SIG-M5 (cell line): Measurements from ENCODE around the gene ZNF776.
"Not testable (repeated sequence)": the region's sequence is repeated elsewhere in the genome, so short reads cannot be mapped to it uniquely, and the experiment has no call there.

Experiments used
- DNase-seq: peaks from one replicate; lab custom pipeline; 2025; lab: John Stamatoyannopoulos, UW

ZNF776 gene

GRCh38 chr19:57778336-57778735, 31.7 kb downstream of the ZNF776 start:
- no peak for DNase-seq

GRCh38 chr19:57779220-57779845, 32.7 kb downstream of the ZNF776 start:
- no peak for DNase-seq

- no peak for DNase-seq
These were observed 39.7 kb downstream of the ZNF776 start for GRCh38 chr19:57786286-57786685.

- DNase-seq, result no peak
These were observed 40.3 kb downstream of the ZNF776 start for GRCh38 chr19:57786906-57787305.

- DNase-seq, result no peak
These were observed 41.6 kb downstream of the ZNF776 start for GRCh38 chr19:57788114-57788692.

GRCh38 chr19:57789288-57789687, 42.7 kb downstream of the ZNF776 start:
- DNase-seq, result no peak

DNA sequence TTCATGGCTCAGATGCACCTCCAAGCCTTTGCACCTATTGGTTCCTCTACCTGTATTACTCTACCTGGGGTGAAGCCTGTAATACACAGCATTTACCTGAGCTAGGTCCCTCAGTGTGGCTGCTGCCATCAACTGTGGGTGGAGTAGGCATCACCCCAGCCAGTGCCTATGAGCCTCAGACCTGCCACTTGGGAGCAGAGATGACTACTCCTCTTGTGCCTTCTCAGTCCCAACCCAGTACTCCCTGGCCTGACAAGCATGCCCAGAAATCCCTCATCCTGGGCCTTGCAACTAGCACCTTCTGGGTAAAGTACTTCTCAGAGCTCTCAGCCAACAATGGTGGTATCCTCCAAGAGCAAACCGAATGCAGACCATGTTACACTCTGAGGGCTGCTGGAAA, 50.0 kb downstream of the ZNF776 start:
- DNase-seq, result not testable (repeated sequence)

GRCh38 chr19:57800696-57801095, 54.1 kb downstream of the ZNF776 start:
- no peak for DNase-seq

- no peak for DNase-seq
These were observed 55.7 kb downstream of the ZNF776 start for GRCh38 chr19:57802269-57802668.

- no peak for DNase-seq
These were observed 56.6 kb downstream of the ZNF776 start for GRCh38 chr19:57803265-57803593.

DNA sequence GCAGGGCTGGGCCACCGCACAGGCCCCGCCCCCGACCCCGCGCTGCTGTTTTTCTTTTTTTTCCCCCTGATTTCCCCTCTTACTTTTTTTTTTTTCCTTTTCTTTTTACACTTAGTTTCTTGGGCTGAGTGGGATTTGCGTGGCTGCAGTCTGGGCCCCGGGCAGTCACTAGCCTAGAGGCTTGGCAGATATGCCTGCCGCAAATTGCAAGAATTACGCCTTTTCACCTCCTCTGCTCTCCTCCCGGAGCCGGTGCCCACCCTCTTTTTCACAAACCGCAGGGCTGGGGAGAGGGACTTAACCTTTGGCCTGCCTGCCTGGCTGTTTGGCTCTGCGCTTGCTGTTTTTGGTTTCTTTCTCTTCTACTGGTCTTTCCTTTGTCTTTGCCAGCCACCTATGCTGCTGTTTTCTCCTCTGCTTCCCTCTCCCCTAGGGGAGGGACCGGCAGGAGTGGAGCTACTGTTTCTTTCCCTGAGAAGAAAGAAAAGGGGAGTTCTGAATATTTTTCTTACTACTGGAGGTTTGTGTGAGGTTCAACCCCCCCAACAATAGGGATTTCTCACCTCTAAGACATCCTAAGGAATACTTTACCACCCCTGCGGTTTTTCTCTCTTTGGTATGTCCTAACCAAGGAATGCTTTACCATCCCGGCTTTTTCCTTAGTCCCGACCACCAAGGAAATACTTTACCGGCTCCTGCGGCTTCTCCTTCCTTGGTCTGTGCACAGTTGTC, 57.1 kb downstream of the ZNF776 start:
- no peak for DNase-seq

- no peak for DNase-seq
These were observed 60.9 kb downstream of the ZNF776 start for GRCh38 chr19:57807541-57807940.
